MCF 10A (cell line): ENCODE results near the gene MRPL52. TPM values are rescaled to one million over a fixed set of nuclear protein-coding genes. Genes with fewer than 3 reads are reported as not detected.
"Not testable (repeated sequence)": the region's sequence is repeated elsewhere in the genome, so short reads cannot be mapped to it uniquely, and the experiment has no call there.

Source experiments
- BruUV-seq: library from RNA; stranded (reverse); fragments of 400-500 nt; replicated peaks from 2 replicates; lab custom pipeline; 2021; lab: Mats Ljungman, UMichigan
- CTCF ChIA-PET: fragments of 300-600 bp; sonication (Branson Sonifier 250); formaldehyde crosslinking; extraction: SDS; loops from one replicate; lab custom pipeline; 2021; ENCODE audit warnings: antibody characterized with exemption, inconsistent platforms; lab: Yijun Ruan, JAX
- POLR2A ChIA-PET: fragments of 300-600, 350-650 bp; sonication (Branson Sonifier 250); formaldehyde crosslinking; extraction: SDS; loops from one replicate; lab custom pipeline; 2020; ENCODE audit warnings: antibody characterized with exemption, inconsistent platforms; lab: Yijun Ruan, JAX
- DNase-seq: peaks from one replicate; pipeline ENCODE4 v3.0.0-alpha.2; 2018; ENCODE audit not compliant: unreplicated experiment
- H3K27ac Mint-ChIP-seq: one replicate; pipeline ENCODE4 v1.8.0; 2022; ENCODE audit warnings: mild to moderate bottlenecking, low read depth, mixed read lengths; ENCODE audit not compliant: unreplicated experiment
- H3K27me3 Mint-ChIP-seq: one replicate; pipeline ENCODE4 v1.8.0; 2022; ENCODE audit warnings: mixed read lengths; ENCODE audit not compliant: insufficient read depth, unreplicated experiment
- H3K36me3 Mint-ChIP-seq: one replicate; pipeline ENCODE4 v1.8.0; 2022; ENCODE audit warnings: mild to moderate bottlenecking, moderate library complexity, mixed read lengths; ENCODE audit not compliant: insufficient read depth, unreplicated experiment
- H3K4me1 Mint-ChIP-seq: one replicate; pipeline ENCODE4 v1.8.0; 2022; ENCODE audit warnings: mixed read lengths; ENCODE audit not compliant: insufficient read depth, unreplicated experiment
- H3K4me3 Mint-ChIP-seq: one replicate; pipeline ENCODE4 v1.8.0; 2022; ENCODE audit warnings: mild to moderate bottlenecking, moderate library complexity, mixed read lengths; ENCODE audit not compliant: unreplicated experiment
- H3K9me3 Mint-ChIP-seq: one replicate; pipeline ENCODE4 v1.8.0; 2022; ENCODE audit warnings: mixed read lengths; ENCODE audit not compliant: unreplicated experiment
- CTCF ChIP-seq: fragments of 200-600 bp; IDR thresholded peaks from one replicate; pipeline ENCODE4 v1.8.0; 2022; ENCODE audit warnings: antibody characterized with exemption, mild to moderate bottlenecking; ENCODE audit not compliant: unreplicated experiment
- intact Hi-C: fragments of 100-400 bp; cut with micrococcal nuclease; formaldehyde crosslinking; loops from 2 replicates; pipeline ENCODE4 v1.14.1; 2022
- total RNA-seq: library from RNA; stranded (reverse); gene quantifications from 2 replicates; pipeline ENCODE4 v1.2.3, GENCODE V29; 2022

MRPL52 gene
- total RNA-seq, 1 experiment from 2014 or later, result 172 TPM

GRCh38 chr14:22803687-22803974 lies 26.1 kb upstream of the MRPL52 start:
- BruUV-seq, result no TSS peak
- Mint-ChIP-seq H3K27me3 (peaks cover 16% of the 10 kb centered on the region), H3K36me3 (no peaks in the 10 kb centered on the region), H3K9me3 (peaks cover 8% of the 10 kb centered on the region), H3K4me3 (no peak overlapping the region), H3K27ac (no peak overlapping the region), H3K4me1 (peaks cover 10% of the 10 kb centered on the region)
- CTCF ChIA-PET, result interaction anchor here (0.6 kb wide), 2 partner anchors 12 to 74 kb away, joined by 3 read pairs; no protein-coding TSS in a partner anchor
- POLR2A ChIA-PET, result interaction anchor here (0.7 kb wide), 1 partner anchor 196 kb away, joined by 4 read pairs; no protein-coding TSS in a partner anchor
- intact Hi-C loops, result no loop called here
- no peak for DNase-seq
- no peak for TF ChIP-seq CTCF

- BruUV-seq, H3K27ac Mint-ChIP-seq, DNase-seq, intact Hi-C loops, H3K27me3 Mint-ChIP-seq, H3K4me3 Mint-ChIP-seq, H3K36me3 Mint-ChIP-seq, H3K9me3 Mint-ChIP-seq: not testable (repeated sequence)
- ChIA-PET POLR2A (interaction anchor here (1.0 kb wide), 1 partner anchor 19 kb away, joined by 5 read pairs; no protein-coding TSS in a partner anchor), CTCF (interaction anchor here (0.6 kb wide), 2 partner anchors 37 to 92 kb away, joined by 3 read pairs; no protein-coding TSS in a partner anchor)
- peaks cover 10% of the 10 kb centered on the region for H3K4me1 Mint-ChIP-seq
Observed at GRCh38 chr14:22805235-22805634, 24.5 kb upstream of the MRPL52 start.

- DNase-seq, result no peak
- no peaks in the 10 kb centered on the region for H3K27me3 Mint-ChIP-seq
- H3K4me3 Mint-ChIP-seq, result no peak overlapping the region
- no peaks in the 10 kb centered on the region for H3K36me3 Mint-ChIP-seq
- no TSS peak for BruUV-seq
- no peak overlapping the region for H3K27ac Mint-ChIP-seq
- peaks cover 10% of the 10 kb centered on the region for H3K4me1 Mint-ChIP-seq
- TF ChIP-seq CTCF, result no peak
- ChIA-PET CTCF (interaction anchor here (0.6 to 2.1 kb wide), 14 partner anchors 10 to 530 kb away, joined by 3 to 9 read pairs (median 4); no protein-coding TSS in a partner anchor), POLR2A (interaction anchor here (1.3 to 1.9 kb wide), 2 partner anchors 11 to 16 kb away, joined by 5 to 6 read pairs; no protein-coding TSS in a partner anchor)
- H3K9me3 Mint-ChIP-seq, result no peaks in the 10 kb centered on the region
- intact Hi-C loops, result no loop called here
Observed at GRCh38 chr14:22807432-22808087, 22.1 kb upstream of the MRPL52 start.

- no peaks in the 10 kb centered on the region for H3K27me3 Mint-ChIP-seq
- no peak overlapping the region for H3K4me3 Mint-ChIP-seq
- intact Hi-C loops, result no loop called here
- BruUV-seq, result no TSS peak
- H3K9me3 Mint-ChIP-seq, result no peaks in the 10 kb centered on the region
- DNase-seq, result no peak
- no peak for TF ChIP-seq CTCF
- H3K27ac Mint-ChIP-seq, result no peak overlapping the region
- POLR2A ChIA-PET, result interaction anchor here (0.6 to 1.9 kb wide), 5 partner anchors 12 to 336 kb away, joined by 3 to 7 read pairs (median 5); no protein-coding TSS in a partner anchor
- H3K4me1 Mint-ChIP-seq, result peaks cover 10% of the 10 kb centered on the region
- CTCF ChIA-PET, result interaction anchor here (0.6 to 2.1 kb wide), 10 partner anchors 11 to 252 kb away, joined by 3 to 9 read pairs (median 3); partner anchors contain the start of gene MRPL52
- H3K36me3 Mint-ChIP-seq, result no peaks in the 10 kb centered on the region
Observed at GRCh38 chr14:22808388-22809209, 21.1 kb upstream of the MRPL52 start.
